ENCODE data around the gene FCN3. TPM values are rescaled to one million over a fixed set of nuclear protein-coding genes. Genes with fewer than 3 reads are reported as not detected.
"Not testable (repeated sequence)": the region's sequence is repeated elsewhere in the genome, so short reads cannot be mapped to it uniquely, and the experiment has no call there.

FCN3 gene
- total RNA-seq = not detected

DNA sequence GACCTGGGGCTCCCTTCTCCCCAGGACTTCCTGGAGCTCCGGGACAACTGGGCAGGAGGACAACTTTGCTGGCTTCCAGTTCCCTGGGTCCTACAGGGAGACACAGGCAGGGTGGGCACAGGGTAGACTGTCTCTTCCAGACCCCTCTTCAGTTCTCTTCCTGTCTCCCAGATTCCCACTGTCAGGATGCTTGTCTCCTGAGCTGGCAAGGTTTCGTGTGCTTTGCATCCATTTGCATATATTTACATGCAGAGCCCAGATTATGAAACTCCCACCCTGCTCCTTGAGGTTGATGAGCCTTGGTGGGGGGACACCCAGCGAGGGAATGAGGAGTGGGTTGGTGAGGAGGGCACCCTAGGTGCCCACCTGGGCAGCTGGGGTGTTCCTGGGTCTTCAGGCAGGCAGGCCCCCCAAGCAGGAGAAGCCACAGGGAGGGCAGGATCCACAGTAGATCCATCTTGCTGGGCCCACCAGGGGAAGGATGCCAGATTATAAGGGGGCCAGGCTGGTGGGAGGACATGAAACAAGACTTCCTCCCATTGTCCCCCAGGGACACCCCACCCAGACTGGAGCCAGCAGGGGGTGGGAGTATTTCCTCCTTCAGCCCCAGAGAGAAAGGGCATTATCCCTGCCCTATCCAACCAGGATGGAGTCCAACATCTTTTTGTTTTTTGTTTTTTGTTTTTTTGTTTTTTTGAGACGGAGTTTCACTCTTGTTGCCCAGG is at the start of gene FCN3:
Gene FCN3 (minus strand): TSS at position 463 of the 725 bp plus-strand sequence. CDS start 6 bp downstream, at position 457.
- CTCF ChIA-PET = interaction anchor here (0.7 kb wide), 1 partner anchor 41 kb away, joined by 3 read pairs; no protein-coding TSS in a partner anchor
- POLR2A ChIA-PET = no interaction called here

DNA sequence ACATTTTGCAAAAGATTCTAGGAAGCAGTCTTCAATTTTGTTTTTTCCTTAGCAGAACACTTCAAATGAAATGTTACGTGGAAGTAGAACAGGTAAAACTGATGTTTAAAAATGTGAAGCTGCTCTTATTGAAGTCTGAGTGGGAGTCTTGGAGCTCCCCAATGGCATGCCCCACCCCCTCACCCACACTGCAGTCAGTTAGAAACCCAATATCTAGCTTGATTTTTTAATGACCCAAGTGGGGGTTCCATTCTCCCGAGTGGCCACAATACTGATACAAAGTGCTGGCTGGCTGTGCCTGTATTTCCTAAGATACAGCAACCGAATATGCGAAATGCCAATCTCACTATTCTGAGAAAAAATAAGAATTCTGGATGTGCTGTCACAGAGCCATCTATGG is 49.1 kb upstream of the FCN3 start:
- ChIA-PET CTCF (interaction anchor here (0.6 to 1.0 kb wide), 7 partner anchors 10 to 492 kb away, joined by 3 read pairs; no protein-coding TSS in a partner anchor), POLR2A (no interaction called here)

DNA sequence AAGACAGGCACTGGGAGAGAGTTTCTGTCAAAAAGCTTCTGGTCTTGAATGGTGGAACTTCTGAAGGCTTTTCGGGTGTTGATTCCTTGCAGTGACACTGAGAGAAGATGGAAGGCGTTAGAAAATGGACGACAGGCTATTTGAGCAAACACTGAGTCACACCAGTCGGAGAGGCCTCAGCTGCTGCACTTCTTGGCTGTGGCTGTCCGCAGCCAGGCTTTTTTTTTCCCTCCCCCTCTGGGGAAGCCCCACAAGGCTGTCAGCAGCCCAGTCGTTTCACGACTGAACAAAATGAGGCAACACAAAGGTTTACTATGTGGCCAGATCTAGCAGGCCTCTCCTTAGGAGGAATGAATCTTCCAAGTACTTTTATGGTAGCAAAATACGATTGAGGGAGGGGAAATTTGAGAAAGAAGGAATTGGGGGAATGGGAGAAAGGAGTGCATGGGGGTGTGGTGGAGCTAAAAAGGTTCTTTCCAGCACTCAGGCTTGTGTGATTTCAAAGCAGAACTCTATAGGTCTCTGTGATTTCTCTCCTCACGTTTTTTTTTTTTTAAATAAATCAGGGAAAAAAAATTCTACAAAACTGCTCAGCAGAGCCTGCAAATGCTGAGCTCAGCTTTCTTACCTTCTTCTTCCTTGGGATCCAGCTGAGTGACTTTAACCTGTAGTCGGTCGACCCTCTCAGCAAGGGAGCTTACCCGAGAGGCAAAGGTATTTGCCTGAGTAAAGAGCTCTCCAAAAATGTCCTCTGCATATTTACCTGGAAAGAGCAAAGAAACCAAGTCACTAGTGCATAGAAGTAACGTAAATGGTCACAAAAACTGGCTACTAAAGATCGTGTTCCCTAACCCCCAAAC is 43.9 kb upstream of the FCN3 start:
- ChIA-PET CTCF (interaction anchor here (0.9 to 2.9 kb wide), 10 partner anchors 10 to 244 kb away, joined by 3 to 13 read pairs (median 4); no protein-coding TSS in a partner anchor), POLR2A (interaction anchor here (0.6 to 2.1 kb wide), 3 partner anchors 22 to 1328 kb away, joined by 3 to 12 read pairs (median 3); partner anchors contain the start of gene WASF2)

DNA sequence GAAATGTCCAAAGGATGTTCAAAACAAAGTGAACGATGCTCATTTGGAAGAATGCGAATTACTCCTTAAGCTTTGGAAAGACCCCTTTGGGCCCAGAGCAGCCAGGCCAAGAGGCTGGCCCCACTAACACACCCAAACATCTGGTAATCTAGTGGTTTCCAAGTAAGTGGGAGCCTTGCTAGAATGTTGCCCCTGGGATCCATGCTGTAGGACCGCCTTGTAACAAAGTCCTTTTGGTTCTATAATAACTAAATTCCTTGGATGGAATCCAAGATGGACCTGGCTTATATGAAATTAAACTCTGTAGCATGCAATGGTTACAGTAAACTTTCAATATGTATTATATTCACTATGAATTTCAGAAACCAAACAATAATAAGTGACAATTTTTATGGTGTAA is 43.1 kb upstream of the FCN3 start:
- ChIA-PET CTCF (interaction anchor here (1.0 to 2.4 kb wide), 8 partner anchors 11 to 245 kb away, joined by 3 to 8 read pairs (median 4); no protein-coding TSS in a partner anchor), POLR2A (interaction anchor here (2.1 kb wide), 1 partner anchor 73 kb away, joined by 12 read pairs; the partner anchor contains the start of gene WASF2)

DNA sequence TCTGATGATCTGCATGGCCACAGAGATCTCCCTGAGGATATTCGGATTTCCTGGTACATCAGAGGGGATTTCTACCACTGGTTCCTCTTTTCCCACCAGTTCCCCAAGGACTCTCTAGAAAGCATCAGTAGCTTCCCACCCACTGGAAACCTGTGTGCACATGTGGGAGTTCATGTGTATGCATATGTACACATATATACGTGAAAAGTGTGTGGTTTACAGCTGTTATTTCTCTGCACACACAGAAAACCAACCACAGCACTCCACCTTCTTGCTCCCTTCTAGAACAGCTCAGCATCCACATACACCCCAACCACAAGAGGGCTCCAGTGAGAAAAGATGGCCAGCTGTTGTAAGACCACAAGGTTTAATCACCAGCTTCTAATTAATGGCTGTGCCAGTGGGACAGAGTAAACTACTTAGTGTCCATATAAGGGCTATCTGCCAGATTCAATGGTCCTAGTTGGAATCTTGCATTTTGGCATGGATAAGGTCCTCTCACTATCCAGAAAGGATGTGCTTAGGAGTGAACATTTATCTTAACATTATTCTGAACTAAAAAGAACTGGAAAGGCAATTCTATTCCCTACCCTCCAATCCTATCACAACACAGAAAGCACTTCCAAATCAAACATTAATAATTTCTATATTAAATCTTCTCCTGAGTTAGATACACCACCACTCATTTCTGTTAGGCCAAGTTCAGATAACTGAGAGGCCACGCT is 41.9 kb upstream of the FCN3 start:
- POLR2A ChIA-PET = interaction anchor here (0.6 to 1.0 kb wide), 2 partner anchors 14 to 254 kb away, joined by 3 to 11 read pairs; no protein-coding TSS in a partner anchor
- CTCF ChIA-PET = interaction anchor here (1.0 to 1.9 kb wide), 12 partner anchors 20 to 191 kb away, joined by 3 to 9 read pairs (median 4); partner anchors contain the start of gene WASF2

DNA sequence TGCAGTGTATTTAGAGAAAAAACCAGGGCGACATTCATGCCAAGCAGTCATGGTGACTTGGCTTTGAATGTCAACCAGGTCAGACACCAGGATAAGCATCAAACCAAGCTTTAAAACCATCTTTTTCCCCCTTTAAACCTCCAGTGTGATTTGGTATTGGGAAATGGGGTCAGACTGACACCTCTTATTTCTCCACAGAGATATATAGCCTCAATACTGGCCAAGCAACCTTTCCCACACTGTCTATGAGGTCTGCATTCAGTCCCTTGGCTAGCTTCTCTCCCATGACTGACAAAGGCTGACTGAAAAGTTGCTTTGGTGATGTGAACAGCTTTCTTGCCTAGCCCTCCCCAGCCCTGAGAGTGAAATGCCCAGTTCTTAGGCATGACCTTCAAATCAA is 39.5 kb upstream of the FCN3 start:
- ChIA-PET POLR2A (interaction anchor here (0.7 to 1.2 kb wide), 2 partner anchors 29 to 30 kb away, joined by 3 read pairs; no protein-coding TSS in a partner anchor), CTCF (interaction anchor here (0.6 to 1.6 kb wide), 5 partner anchors 9 to 357 kb away, joined by 3 to 9 read pairs (median 3); no protein-coding TSS in a partner anchor)

DNA sequence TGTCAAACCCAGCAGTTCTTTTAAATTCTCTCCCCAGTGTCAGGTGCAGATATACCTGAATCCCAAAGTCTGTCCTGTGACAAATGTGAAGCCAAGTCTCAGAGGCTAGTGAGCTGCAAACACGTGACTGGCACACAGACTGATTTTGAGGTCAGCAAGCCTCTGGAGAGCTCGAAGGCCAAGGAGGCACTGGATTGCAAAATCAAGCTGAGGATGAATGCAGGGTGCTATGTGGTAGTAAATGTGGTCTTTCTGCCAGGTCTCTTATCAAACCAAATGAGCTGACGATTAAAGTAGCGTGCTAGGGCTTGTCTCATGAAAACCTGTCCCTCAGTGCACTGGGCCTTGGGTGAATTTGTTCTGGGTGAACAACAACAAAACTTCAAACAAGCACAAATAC is 38.4 kb upstream of the FCN3 start:
- CTCF ChIA-PET = interaction anchor here (0.6 to 1.5 kb wide), 4 partner anchors 17 to 194 kb away, joined by 3 read pairs; no protein-coding TSS in a partner anchor
- POLR2A ChIA-PET = interaction anchor here (0.5 kb wide), 1 partner anchor 158 kb away, joined by 3 read pairs; no protein-coding TSS in a partner anchor

DNA sequence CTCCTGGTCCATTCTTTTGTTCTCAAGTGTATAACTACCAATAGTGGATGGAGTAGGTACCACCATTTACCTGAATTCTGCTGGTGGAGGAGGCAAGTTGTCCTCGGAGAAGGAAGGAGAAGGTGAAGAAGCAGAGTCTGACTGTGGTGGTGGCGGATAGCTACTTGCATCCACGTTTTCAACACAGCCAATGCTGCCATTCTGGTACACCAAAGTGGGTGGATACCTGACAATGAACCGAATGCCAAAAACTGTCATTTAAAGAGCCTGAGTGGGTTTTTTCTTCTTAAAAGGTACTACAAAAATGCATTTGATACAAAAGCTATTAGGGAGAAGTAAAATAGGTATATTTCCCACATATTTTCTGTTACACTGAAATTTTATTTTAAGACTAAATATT is 37.9 kb upstream of the FCN3 start:
- ChIA-PET CTCF (interaction anchor here (0.6 to 1.5 kb wide), 4 partner anchors 17 to 194 kb away, joined by 3 read pairs; no protein-coding TSS in a partner anchor), POLR2A (no interaction called here)

DNA sequence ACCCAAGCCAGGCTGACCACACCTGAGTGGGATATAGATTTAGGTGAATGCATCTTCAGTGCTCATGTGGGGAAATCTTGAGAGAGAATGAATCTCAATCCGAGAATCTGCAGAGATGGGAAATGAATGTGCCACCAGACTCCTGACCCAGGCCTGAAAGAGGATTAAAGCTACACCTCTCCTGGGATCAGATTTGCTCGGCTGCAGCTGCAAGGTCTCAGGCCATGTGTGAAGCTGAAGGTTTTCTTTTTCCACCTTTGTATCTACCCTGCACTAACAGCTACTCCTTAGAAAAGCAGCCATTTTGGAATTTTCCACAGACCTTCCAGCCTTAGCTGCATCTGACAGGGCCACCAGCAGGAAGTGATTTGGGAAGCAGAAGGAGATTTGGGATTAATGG is 36.1 kb upstream of the FCN3 start:
- POLR2A ChIA-PET = no interaction called here
- CTCF ChIA-PET = interaction anchor here (0.6 to 1.2 kb wide), 3 partner anchors 114 to 493 kb away, joined by 3 to 5 read pairs (median 3); no protein-coding TSS in a partner anchor

DNA sequence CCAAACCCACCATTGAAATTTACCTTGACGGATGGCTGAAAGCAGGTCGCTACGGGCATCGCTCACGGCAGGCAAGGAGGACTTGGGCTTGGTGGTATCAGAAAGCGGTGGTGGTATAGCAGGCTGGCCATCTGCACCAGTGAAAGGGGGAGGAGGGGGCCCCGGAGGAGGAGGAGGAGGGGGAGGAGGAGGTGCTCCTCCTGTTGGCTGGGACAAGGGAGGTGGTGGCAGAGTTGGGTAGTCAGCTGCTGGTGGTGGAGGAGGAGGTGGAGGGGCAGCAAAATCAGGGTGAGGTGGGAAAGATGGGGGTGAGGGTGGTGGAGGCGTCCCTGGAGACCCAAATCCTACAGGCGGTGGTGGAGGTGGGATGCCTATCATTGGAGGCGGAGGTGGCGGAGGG is 35.0 kb upstream of the FCN3 start:
- CTCF ChIA-PET = interaction anchor here (0.7 to 1.1 kb wide), 2 partner anchors 113 to 334 kb away, joined by 4 to 5 read pairs; no protein-coding TSS in a partner anchor
- POLR2A ChIA-PET = interaction anchor here (0.5 to 0.6 kb wide), 2 partner anchors 101 to 1110 kb away, joined by 3 read pairs; no protein-coding TSS in a partner anchor

DNA sequence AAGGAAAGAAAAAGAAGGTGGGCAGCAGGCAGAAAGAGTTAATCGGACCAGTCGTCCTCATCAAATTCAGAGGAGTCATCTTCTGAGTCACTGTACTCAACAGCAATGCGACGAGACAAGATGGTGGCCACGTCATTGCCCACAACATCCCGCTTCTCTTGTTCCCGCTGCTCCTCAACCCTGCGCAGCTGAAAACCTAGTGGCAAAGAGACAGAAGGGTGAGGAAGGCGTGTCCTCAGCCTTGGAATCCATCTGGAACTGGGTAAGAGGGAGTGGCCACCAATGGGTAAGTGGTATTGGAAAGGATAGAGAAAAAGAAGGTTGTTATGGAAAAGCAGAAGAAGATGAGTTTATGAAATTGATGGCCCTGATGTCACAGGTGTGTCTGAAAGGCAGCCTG is 33.5 kb upstream of the FCN3 start:
- CTCF ChIA-PET = no interaction called here
- POLR2A ChIA-PET = no interaction called here

DNA sequence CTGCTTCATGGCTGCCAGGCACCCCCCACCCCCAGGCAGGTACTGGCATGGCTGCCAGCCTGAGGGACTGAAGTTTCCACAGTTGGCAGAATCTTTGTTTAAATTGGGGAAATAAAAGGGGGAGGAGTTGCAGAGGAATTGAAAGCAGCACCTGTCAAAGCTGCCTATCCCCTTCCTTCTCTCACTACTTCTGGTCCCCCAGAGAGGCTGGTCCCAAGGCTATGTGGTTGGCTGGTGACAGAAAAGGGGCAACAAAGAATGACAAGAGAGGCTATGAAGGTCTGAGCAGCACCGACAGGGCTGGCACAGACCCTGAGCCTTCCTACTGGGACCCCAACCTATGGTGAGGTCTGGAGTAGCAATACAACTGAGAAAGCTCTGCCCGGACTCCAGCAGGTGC is 32.2 kb upstream of the FCN3 start:
- CTCF ChIA-PET = not testable (repeated sequence)
- POLR2A ChIA-PET = interaction anchor here (0.6 kb wide), 1 partner anchor 959 kb away, joined by 5 read pairs; no protein-coding TSS in a partner anchor

DNA sequence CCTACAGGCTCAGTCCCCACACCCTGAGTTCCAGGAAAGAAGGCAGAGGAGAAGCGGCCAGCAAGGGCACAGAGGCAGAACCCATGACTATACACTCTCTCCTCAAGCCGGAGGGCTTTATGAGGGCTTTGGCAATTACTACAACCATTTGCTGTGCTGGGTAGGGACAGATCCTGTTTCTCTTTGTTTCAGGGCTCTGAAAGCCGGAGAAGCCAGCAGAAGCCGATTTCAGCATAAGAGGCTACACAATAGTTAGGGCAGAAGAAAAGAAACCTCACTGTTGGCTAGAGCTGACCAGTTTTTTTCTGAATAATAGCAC is 31.7 kb upstream of the FCN3 start:
- ChIA-PET CTCF (no interaction called here), POLR2A (interaction anchor here (0.6 kb wide), 1 partner anchor 960 kb away, joined by 5 read pairs; no protein-coding TSS in a partner anchor)

DNA sequence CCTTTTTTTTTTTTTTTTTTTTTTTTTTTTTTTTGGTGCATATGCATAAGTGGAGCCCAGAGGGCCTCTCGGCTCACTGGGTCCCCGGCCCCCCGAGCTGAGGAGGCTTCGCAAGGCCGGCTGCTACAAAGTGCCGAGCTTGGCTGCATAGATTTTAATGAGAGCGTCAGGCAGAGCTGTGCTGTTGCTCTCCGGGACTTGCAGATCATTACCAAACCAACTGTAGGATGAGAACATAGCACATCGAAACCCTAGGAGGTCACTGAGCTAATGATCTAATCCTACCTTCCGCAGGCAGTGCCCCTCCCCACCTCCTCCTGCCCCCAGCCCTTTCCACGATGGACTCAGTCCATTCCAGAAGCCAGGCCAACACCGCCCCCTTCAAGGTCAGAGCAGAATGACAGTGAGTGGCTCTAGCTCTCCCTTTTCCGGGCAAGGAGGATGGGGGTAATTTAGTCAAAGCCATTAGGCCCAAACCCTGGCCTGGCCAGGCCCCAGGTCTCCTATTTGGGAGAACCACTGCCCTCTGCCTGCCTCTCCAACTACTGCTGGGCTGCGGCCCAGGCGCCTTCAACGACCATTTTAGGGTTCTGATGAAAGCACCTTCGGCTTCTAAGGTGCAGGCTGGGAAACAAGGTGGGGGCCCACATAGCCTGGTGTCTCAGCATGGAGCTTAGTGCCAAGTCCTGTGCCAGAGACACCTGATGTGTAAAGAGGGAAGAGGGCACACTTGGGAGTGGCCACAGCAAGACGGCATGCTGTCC is 31.2 kb upstream of the FCN3 start:
- CTCF ChIA-PET = interaction anchor here (2.0 kb wide), 1 partner anchor 10 kb away, joined by 6 read pairs; no protein-coding TSS in a partner anchor
- POLR2A ChIA-PET = not testable (repeated sequence)

DNA sequence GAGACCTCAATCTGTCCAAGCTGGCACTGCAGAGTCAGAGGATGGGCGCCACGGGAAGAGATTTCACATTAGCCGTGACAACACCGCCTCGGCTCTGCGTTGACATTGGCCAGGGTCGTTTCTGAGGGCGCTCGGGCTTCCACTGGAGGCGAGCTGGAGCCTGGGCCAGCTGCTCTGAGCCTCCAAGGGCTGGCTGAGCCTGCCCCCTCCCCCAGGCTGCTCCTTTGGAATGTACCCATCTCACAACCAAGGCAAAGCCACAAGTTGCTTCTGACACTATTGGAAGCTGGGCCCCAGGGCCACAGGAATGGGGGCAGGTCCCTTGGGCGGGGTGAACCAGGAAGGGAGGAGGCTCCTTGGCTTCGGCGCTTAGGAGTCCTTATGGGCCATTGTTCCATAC is 30.4 kb upstream of the FCN3 start:
- POLR2A ChIA-PET = no interaction called here
- CTCF ChIA-PET = interaction anchor here (2.0 kb wide), 1 partner anchor 9 kb away, joined by 6 read pairs; no protein-coding TSS in a partner anchor

DNA sequence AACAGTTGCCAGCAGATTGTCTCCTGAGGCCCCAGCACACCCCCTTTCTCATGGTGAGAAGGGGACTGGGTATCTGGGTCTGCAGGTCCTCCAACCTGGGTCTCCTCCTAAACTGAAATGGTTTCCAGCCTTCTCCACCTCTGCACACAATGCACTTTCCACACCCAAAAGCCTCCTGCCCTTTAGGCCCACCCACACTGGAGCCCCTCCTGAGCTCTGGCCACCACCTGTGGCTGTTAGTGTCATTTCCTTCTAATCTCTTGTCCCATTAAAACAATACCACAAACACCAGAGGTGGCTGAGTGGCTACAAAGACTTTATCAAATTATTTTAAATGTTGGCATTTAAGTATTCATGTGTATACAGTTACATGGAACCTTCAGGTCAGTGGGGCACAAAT is 29.3 kb upstream of the FCN3 start:
- ChIA-PET CTCF (interaction anchor here (2.0 kb wide), 1 partner anchor 8 kb away, joined by 6 read pairs; no protein-coding TSS in a partner anchor), POLR2A (no interaction called here)

DNA sequence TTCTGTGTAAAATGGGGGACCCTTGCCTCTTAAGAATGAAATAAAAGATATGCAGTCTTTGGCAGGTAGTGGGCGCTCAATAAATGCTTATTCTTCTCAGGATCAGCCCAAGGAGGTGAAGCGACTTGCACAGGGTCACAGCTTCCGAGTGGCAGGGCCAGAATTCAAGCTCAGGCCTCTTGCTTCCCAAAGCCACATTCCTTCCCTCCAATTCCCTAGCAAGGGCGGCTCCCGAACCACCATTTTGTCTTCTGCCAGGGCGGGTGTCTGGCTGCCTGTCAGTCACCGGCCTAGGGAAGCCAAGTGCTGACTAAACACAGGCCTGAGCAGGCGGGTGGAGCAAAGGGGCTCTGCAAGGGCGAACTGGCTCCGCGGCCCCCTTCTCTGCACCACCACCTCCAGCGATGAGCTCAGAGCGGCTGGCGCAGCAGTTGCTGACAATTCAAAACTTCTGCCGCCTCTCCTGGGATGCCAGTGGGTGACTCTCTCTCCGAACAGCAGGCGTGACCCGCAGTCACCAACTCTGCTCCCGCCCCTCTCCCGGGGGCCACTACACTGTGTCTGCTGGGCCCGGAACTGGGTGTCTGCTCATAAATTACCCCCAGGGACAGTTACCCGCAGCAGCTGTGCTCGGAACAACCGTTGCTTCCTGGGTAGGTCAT is 28.6 kb upstream of the FCN3 start:
- ChIA-PET CTCF (interaction anchor here (0.6 to 2.0 kb wide), 3 partner anchors 7 to 58 kb away, joined by 4 to 6 read pairs (median 4); no protein-coding TSS in a partner anchor), POLR2A (no interaction called here)
